Coronary artery (tissue), 2 donors: Measurements from ENCODE around the gene ABCC1.

Experiments used
- DNase-seq: peaks from one replicate; pipeline ENCODE4 v3.0.0-alpha.2; 2017; ENCODE audit warnings: low spot score
- H3K27ac ChIP-seq, 2 donors: fragments of 200-600 bp; sonication (generic); one replicate each; pipeline ENCODE4 v1.5.1; 2016 to 2019
- H3K4me3 ChIP-seq: fragments of 200-600 bp; sonication (generic); 2 replicates; pipeline ENCODE4 v1.5.1; 2016; ENCODE audit warnings: mild to moderate bottlenecking, moderate library complexity
- CTCF ChIP-seq: fragments of 200-600 bp; sonication (generic); IDR thresholded peaks from one replicate; pipeline ENCODE4 v1.5.1; 2019; ENCODE audit warnings: antibody characterized with exemption

The ABCC1 gene

DNA sequence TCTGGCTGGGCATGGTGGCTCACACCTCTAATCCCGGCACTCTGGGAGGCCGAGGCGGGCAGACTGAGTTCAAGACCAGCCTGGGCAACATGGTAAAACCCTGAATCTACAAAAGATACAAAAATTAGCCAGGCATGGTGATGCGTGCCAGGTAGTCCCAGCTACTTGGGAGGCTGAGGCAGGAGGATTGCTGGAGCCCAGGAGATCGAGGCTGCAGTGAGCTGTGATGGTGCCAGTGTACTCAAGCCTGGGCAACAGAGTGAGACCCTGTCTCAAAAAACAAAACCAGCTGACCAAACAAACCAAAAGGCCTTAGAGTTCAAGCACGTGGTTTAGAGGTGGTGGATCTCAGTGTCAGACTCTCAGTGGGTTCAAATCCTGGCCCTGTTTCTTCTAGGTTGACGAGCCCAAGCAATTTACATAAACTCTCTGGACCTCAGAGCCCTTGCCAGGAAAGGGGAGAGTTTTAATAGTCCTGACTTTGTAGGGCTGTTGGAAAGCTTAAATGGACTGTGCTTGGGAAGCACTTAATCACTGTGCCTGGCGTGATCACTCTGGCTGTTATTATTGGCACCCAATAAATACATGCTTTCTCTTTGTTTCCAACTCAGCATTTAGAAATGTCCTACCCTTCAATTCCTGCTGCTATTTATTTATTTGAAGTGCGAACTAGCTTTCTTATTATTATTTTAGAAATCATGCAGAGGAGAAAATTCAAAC lies 44.7 kb downstream of the ABCC1 start:
- no peak for DNase-seq
- H3K27ac ChIP-seq, result peak overlapping the region; percentile 41 to 74
- TF ChIP-seq CTCF, result no peak
- no peak overlapping the region for H3K4me3 ChIP-seq

GRCh38 chr16:15996432-15997109 lies 47.2 kb downstream of the ABCC1 start:
- no peak for DNase-seq
- no peak for TF ChIP-seq CTCF
- Histone ChIP-seq H3K27ac (peak overlapping the region; percentile 23 to 80), H3K4me3 (no peak overlapping the region)

GRCh38 chr16:16000685-16001084 lies 51.3 kb downstream of the ABCC1 start:
- no peak for DNase-seq
- no peak for TF ChIP-seq CTCF
- Histone ChIP-seq H3K4me3 (no peak overlapping the region), H3K27ac (no peak overlapping the region)

- Histone ChIP-seq H3K27ac (no peak overlapping the region), H3K4me3 (no peak overlapping the region)
- TF ChIP-seq CTCF, result no peak
- DNase-seq, result no peak
Measured at GRCh38 chr16:16001596-16002255, 52.3 kb downstream of the ABCC1 start.

GRCh38 chr16:16003719-16004313 lies 54.4 kb downstream of the ABCC1 start:
- peak overlapping the region in 1 of 2 donors; percentile 65 for H3K27ac ChIP-seq
- no peak overlapping the region for H3K4me3 ChIP-seq
- TF ChIP-seq CTCF, result no peak
- DNase-seq, result no peak

GRCh38 chr16:16004314-16004749 lies 54.9 kb downstream of the ABCC1 start:
- DNase-seq, result no peak
- Histone ChIP-seq H3K27ac (peak overlapping the region in 1 of 2 donors; percentile 65), H3K4me3 (no peak overlapping the region)
- no peak for TF ChIP-seq CTCF
